Measurements from ENCODE around the gene PPARD.
"Not testable (repeated sequence)": the region's sequence is repeated elsewhere in the genome, so short reads cannot be mapped to it uniquely, and the experiment has no call there.

Gene PPARD

GRCh38 chr6:35427851-35428321 lies 85.5 kb downstream of the PPARD start:
- Mint-ChIP-seq H3K27me3 (no peaks in the 10 kb centered on the region), H3K36me3 (peaks cover 38% of the 10 kb centered on the region), H3K4me3 (no peak overlapping the region), H3K9me3 (peaks cover 19% of the 10 kb centered on the region), H3K4me1 (peaks cover 9% of the 10 kb centered on the region), H3K27ac (no peak overlapping the region)
- no peak for DNase-seq
- CTCF ChIA-PET = interaction anchor here (1.0 to 1.3 kb wide), 2 partner anchors 9 to 21 kb away, joined by 3 read pairs; no protein-coding TSS in a partner anchor

- CTCF ChIA-PET = no interaction called here
- H3K36me3 Mint-ChIP-seq = peaks cover 38% of the 10 kb centered on the region
- peaks cover 19% of the 10 kb centered on the region for H3K9me3 Mint-ChIP-seq
Observed at GRCh38 chr6:35428421-35429149, 86.2 kb downstream of the PPARD start.

GRCh38 chr6:35429463-35429862 lies 87.1 kb downstream of the PPARD start:
- H3K36me3 Mint-ChIP-seq = peaks cover 38% of the 10 kb centered on the region
- no peak overlapping the region for H3K4me3 Mint-ChIP-seq
- DNase-seq = no peak
- no peaks in the 10 kb centered on the region for H3K27me3 Mint-ChIP-seq
- no peak overlapping the region for H3K27ac Mint-ChIP-seq
- H3K9me3 Mint-ChIP-seq = peaks cover 19% of the 10 kb centered on the region
- CTCF ChIA-PET = interaction anchor here (1.0 kb wide), 1 partner anchor 10 kb away, joined by 3 read pairs; no protein-coding TSS in a partner anchor
- H3K4me1 Mint-ChIP-seq = peaks cover 9% of the 10 kb centered on the region

More at GRCh38 chr6:35428421-35429149, 86.2 kb downstream of the PPARD start:
- Mint-ChIP-seq H3K4me3 (no peak overlapping the region), H3K27me3 (no peaks in the 10 kb centered on the region), H3K4me1 (peaks cover 9% of the 10 kb centered on the region), H3K27ac (no peak overlapping the region)
- no peak for DNase-seq

GRCh38 chr6:35432291-35432690 lies 89.9 kb downstream of the PPARD start:
- H3K4me1 Mint-ChIP-seq = no peaks in the 10 kb centered on the region
- peaks cover 18% of the 10 kb centered on the region for H3K36me3 Mint-ChIP-seq
- H3K4me3 Mint-ChIP-seq = no peak overlapping the region
- H3K27me3 Mint-ChIP-seq = peaks cover 13% of the 10 kb centered on the region
- CTCF ChIA-PET = interaction anchor here (1.4 kb wide), 1 partner anchor 13 kb away, joined by 5 read pairs; no protein-coding TSS in a partner anchor
- H3K27ac Mint-ChIP-seq = no peak overlapping the region
- H3K9me3 Mint-ChIP-seq = peaks cover 19% of the 10 kb centered on the region
- no peak for DNase-seq

- Mint-ChIP-seq H3K36me3 (peaks cover 17% of the 10 kb centered on the region), H3K9me3 (peaks cover 19% of the 10 kb centered on the region), H3K27me3 (peaks cover 14% of the 10 kb centered on the region)
- not testable (repeated sequence) for DNase-seq, H3K4me1 Mint-ChIP-seq, H3K27ac Mint-ChIP-seq, H3K4me3 Mint-ChIP-seq
- CTCF ChIA-PET = interaction anchor here (1.4 kb wide), 1 partner anchor 13 kb away, joined by 5 read pairs; no protein-coding TSS in a partner anchor
Observed at GRCh38 chr6:35432702-35433101, 90.3 kb downstream of the PPARD start.

- Mint-ChIP-seq H3K4me3 (no peak overlapping the region), H3K9me3 (peaks cover 2% of the 10 kb centered on the region), H3K36me3 (no peaks in the 10 kb centered on the region), H3K4me1 (no peaks in the 10 kb centered on the region), H3K27ac (no peak overlapping the region), H3K27me3 (peaks cover 17% of the 10 kb centered on the region)
- CTCF ChIA-PET = interaction anchor here (0.6 to 3.5 kb wide), 3 partner anchors 14 to 368 kb away, joined by 3 to 12 read pairs (median 3); no protein-coding TSS in a partner anchor
- DNase-seq = no peak
Observed at GRCh38 chr6:35435074-35435837, 92.9 kb downstream of the PPARD start.

- CTCF ChIA-PET = interaction anchor here (0.9 to 3.5 kb wide), 4 partner anchors 13 to 17 kb away, joined by 3 to 12 read pairs (median 4); no protein-coding TSS in a partner anchor
- Mint-ChIP-seq H3K27ac (no peak overlapping the region), H3K4me1 (no peaks in the 10 kb centered on the region), H3K27me3 (peaks cover 19% of the 10 kb centered on the region), H3K4me3 (no peak overlapping the region), H3K36me3 (no peaks in the 10 kb centered on the region), H3K9me3 (no peaks in the 10 kb centered on the region)
- DNase-seq = no peak
Observed at GRCh38 chr6:35436071-35436857, 93.9 kb downstream of the PPARD start.

- not testable (repeated sequence) for H3K36me3 Mint-ChIP-seq, H3K4me3 Mint-ChIP-seq, DNase-seq, H3K9me3 Mint-ChIP-seq, H3K4me1 Mint-ChIP-seq, H3K27ac Mint-ChIP-seq
- CTCF ChIA-PET = interaction anchor here (1.1 to 4.1 kb wide), 3 partner anchors 10 to 19 kb away, joined by 4 to 14 read pairs (median 12); partner anchors contain the start of gene FANCE
- H3K27me3 Mint-ChIP-seq = peaks cover 31% of the 10 kb centered on the region
Observed at GRCh38 chr6:35438378-35439065, 96.2 kb downstream of the PPARD start.

GRCh38 chr6:35439308-35439707 lies 97.0 kb downstream of the PPARD start:
- H3K27me3 Mint-ChIP-seq = peaks cover 31% of the 10 kb centered on the region
- no peak overlapping the region for H3K4me3 Mint-ChIP-seq
- H3K27ac Mint-ChIP-seq = no peak overlapping the region
- CTCF ChIA-PET = interaction anchor here (4.1 kb wide), 1 partner anchor 20 kb away, joined by 14 read pairs; no protein-coding TSS in a partner anchor
- no peaks in the 10 kb centered on the region for H3K9me3 Mint-ChIP-seq
- no peaks in the 10 kb centered on the region for H3K36me3 Mint-ChIP-seq
- DNase-seq = no peak
- no peaks in the 10 kb centered on the region for H3K4me1 Mint-ChIP-seq

GRCh38 chr6:35441205-35441604 lies 98.8 kb downstream of the PPARD start:
- Mint-ChIP-seq H3K27me3 (peaks cover 35% of the 10 kb centered on the region), H3K36me3 (no peaks in the 10 kb centered on the region), H3K4me1 (peaks cover 13% of the 10 kb centered on the region), H3K27ac (no peak overlapping the region), H3K4me3 (no peak overlapping the region), H3K9me3 (no peaks in the 10 kb centered on the region)
- CTCF ChIA-PET = interaction anchor here (1.2 to 4.1 kb wide), 2 partner anchors 16 to 21 kb away, joined by 4 to 14 read pairs; no protein-coding TSS in a partner anchor
- no peak for DNase-seq

GRCh38 chr6:35441642-35442041 lies 99.3 kb downstream of the PPARD start:
- H3K36me3 Mint-ChIP-seq = no peaks in the 10 kb centered on the region
- H3K9me3 Mint-ChIP-seq = no peaks in the 10 kb centered on the region
- CTCF ChIA-PET = interaction anchor here (4.1 kb wide), 1 partner anchor 22 kb away, joined by 14 read pairs; no protein-coding TSS in a partner anchor
- H3K27me3 Mint-ChIP-seq = peaks cover 34% of the 10 kb centered on the region
- no peak for DNase-seq
- no peak overlapping the region for H3K4me3 Mint-ChIP-seq
- H3K27ac Mint-ChIP-seq = no peak overlapping the region
- H3K4me1 Mint-ChIP-seq = peaks cover 16% of the 10 kb centered on the region

- Mint-ChIP-seq H3K9me3 (no peaks in the 10 kb centered on the region), H3K4me3 (no peak overlapping the region), H3K36me3 (no peaks in the 10 kb centered on the region), H3K27ac (no peak overlapping the region), H3K27me3 (peaks cover 31% of the 10 kb centered on the region), H3K4me1 (peaks cover 16% of the 10 kb centered on the region)
- CTCF ChIA-PET = interaction anchor here (0.7 to 3.4 kb wide), 2 partner anchors 23 to 101 kb away, joined by 3 to 14 read pairs; partner anchors contain the start of gene PPARD
- no peak for DNase-seq
Observed at GRCh38 chr6:35442693-35443092, 100.3 kb downstream of the PPARD start.
